Measurements from ENCODE around the gene DYSF.

Gene DYSF

DNA sequence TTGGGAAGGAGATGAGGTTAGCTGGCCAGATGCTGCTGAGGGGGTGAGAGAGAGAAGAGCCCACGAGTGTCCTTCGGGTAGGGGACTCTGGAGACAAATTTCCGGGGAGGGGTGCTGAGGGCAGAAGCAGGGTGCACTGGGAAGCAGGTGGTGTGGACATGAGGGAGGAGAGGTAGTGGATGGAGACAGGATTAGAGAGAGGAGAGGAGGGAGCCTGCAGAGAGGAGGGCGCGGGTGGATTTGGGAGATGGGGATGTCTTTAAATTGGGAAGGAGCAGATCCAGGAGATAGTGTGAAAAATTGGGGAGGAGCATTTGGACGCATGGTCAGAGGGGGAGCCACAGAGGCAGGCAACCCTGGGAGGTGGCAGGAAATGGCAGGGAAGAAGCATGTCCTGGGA is 154.7 kb downstream of the DYSF start:
- ChIA-PET CTCF (interaction anchor here (0.8 to 1.2 kb wide), 2 partner anchors 16 to 62 kb away, joined by 3 to 4 read pairs; no protein-coding TSS in a partner anchor), POLR2A (ENCODE audit: low non-redundant PET) (no interaction called here)
- TF ChIP-seq, protein P1, sequence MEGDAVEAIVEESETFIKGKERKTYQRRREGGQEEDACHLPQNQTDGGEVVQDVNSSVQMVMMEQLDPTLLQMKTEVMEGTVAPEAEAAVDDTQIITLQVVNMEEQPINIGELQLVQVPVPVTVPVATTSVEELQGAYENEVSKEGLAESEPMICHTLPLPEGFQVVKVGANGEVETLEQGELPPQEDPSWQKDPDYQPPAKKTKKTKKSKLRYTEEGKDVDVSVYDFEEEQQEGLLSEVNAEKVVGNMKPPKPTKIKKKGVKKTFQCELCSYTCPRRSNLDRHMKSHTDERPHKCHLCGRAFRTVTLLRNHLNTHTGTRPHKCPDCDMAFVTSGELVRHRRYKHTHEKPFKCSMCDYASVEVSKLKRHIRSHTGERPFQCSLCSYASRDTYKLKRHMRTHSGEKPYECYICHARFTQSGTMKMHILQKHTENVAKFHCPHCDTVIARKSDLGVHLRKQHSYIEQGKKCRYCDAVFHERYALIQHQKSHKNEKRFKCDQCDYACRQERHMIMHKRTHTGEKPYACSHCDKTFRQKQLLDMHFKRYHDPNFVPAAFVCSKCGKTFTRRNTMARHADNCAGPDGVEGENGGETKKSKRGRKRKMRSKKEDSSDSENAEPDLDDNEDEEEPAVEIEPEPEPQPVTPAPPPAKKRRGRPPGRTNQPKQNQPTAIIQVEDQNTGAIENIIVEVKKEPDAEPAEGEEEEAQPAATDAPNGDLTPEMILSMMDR (conservative IDR thresholded peaks at IDR 0.05; ENCODE audit: low read depth), result no peak
- no peak overlapping the region for H3K27ac ChIP-seq
- no peak for DNase-seq (ENCODE audit: low spot score)

DNA sequence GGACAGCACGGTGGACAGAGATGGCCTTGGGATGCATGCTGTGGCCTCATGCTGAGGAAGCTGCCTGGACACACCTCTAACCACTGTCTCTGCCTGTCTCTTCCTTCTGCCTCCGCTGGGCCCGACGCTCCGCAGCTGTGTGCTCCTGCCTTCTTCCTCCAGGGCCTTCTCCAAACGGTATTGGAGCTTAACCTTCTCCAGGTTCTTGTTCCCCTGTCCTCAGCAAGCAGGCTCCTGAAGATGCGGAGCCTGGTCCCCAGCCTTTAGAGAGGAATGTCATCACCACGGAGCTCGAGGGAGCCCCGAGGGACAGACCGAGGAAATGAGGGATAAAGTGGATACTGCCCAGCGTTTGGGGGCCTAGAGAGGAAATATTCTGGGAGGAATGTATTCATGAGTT is 155.1 kb downstream of the DYSF start:
- CTCF ChIA-PET, result interaction anchor here (0.8 to 1.2 kb wide), 2 partner anchors 16 to 63 kb away, joined by 3 to 4 read pairs; no protein-coding TSS in a partner anchor
- POLR2A ChIA-PET (ENCODE audit: low non-redundant PET), result no interaction called here
- H3K27ac ChIP-seq, result no peak overlapping the region
- no peak for DNase-seq (ENCODE audit: low spot score)
- TF ChIP-seq, protein P1 (conservative IDR thresholded peaks at IDR 0.05; ENCODE audit: low read depth), result no peak

DNA sequence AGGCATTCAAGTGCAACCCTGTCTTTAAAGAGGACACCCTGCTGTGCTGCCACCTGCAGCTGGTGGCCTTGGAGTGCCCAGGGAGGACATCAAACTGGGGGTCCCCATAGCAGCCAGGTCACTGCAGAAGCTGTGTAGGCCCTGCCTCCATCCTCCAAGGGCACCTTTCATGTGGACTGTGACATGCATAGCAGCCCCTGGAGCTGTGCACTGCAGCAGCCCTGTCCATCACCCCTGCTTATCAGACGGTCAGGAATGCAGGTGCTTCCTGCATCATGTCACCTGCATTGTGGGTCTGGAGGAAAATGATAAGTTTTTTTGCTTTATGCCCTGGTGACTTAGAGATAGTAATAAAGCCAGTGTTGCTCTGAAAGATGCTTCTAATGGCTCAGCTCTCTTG is 155.7 kb downstream of the DYSF start:
- H3K27ac ChIP-seq, result no peak overlapping the region
- ChIA-PET CTCF (interaction anchor here (0.7 to 1.2 kb wide), 2 partner anchors 63 to 151 kb away, joined by 3 to 4 read pairs; no protein-coding TSS in a partner anchor), POLR2A (ENCODE audit: low non-redundant PET) (no interaction called here)
- TF ChIP-seq, protein P1 (conservative IDR thresholded peaks at IDR 0.05; ENCODE audit: low read depth), result no peak
- no peak for DNase-seq (ENCODE audit: low spot score)

DNA sequence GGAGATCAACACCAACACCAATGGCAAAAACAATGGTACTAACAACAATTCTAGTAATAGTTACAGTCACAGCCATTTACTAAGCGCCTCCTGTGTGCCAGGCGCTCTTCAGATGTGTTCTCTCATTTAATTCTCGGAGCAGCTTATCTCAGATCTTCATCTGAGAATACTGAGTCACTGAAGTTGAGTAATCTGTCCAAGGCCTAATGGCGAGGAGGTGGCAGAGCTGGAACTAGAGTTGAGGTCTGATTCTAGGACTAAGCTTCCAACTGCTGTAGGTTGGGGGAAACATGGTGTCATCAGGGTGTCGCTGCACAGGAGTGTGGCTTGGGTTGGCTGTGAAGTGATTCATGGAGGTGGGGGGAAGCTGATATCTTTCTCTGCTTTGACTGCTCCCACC is 156.1 kb downstream of the DYSF start:
- ChIA-PET POLR2A (ENCODE audit: low non-redundant PET) (no interaction called here), CTCF (interaction anchor here (0.7 to 1.4 kb wide), 4 partner anchors 17 to 188 kb away, joined by 3 to 7 read pairs (median 4); no protein-coding TSS in a partner anchor)
- no peak for DNase-seq (ENCODE audit: low spot score)
- TF ChIP-seq, protein P1 (conservative IDR thresholded peaks at IDR 0.05; ENCODE audit: low read depth), result no peak
- H3K27ac ChIP-seq, result no peak overlapping the region

DNA sequence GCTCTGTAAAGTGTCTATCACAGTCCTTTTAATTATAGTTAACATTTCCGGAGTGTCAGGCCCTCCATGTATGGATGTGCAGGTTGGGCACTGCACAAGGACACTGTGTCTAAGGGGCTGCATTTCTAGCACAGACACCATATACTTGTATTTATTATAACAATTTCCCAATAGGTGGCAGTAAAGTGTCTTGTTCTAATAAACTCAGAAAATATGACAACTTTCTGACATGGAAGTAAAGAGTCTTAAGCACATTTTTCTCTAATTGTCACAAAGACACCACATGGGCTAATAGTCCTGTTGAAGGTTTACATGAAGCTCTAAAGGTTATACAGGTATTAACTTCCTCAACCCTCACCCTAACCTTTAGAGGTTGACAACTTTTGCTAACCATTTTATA is 156.6 kb downstream of the DYSF start:
- no peak overlapping the region for H3K27ac ChIP-seq
- POLR2A ChIA-PET (ENCODE audit: low non-redundant PET), result no interaction called here
- peak; percentile 49 for DNase-seq (ENCODE audit: low spot score)
- TF ChIP-seq, protein P1 (conservative IDR thresholded peaks at IDR 0.05; ENCODE audit: low read depth), result peak; percentile 32
- CTCF ChIA-PET, result interaction anchor here (0.6 to 1.4 kb wide), 6 partner anchors 18 to 758 kb away, joined by 3 to 7 read pairs (median 4); no protein-coding TSS in a partner anchor

DNA sequence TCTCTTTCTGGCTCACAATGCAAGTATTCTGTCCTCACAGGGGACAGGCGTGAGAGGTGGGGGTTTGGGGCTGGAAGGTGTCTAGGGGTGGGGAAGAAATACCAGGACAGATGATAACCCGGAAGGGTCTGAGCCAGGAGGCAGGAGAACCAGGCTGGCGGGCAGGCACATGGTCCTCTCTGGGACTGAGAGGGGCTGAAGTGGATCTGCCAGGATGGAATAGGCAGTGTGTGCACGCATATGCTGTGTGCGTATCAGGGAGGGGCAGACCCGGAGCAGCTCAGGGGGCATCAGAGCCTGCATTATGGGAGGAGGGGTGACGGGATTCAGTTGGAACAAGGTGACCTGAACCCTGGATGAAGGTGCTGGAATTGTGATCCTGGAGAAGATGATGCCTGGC is 157.3 kb downstream of the DYSF start:
- DNase-seq (ENCODE audit: low spot score), result no peak
- CTCF ChIA-PET, result interaction anchor here (0.6 to 1.4 kb wide), 5 partner anchors 19 to 757 kb away, joined by 3 to 7 read pairs (median 3); no protein-coding TSS in a partner anchor
- POLR2A ChIA-PET (ENCODE audit: low non-redundant PET), result no interaction called here

More for the DNA sequence above, 157.3 kb downstream of the DYSF start:
- TF ChIP-seq, protein P1 (conservative IDR thresholded peaks at IDR 0.05; ENCODE audit: low read depth), result no peak
- no peak overlapping the region for H3K27ac ChIP-seq

Data from RWPE1 (cell line).